HG03575 (cell line): ENCODE results near the gene KIAA1755.

Experiments used
- ATAC-seq: cut with Tn5 transposase; IDR thresholded peaks from one replicate; pipeline ENCODE4 v1.9.1; 2021; ENCODE audit not compliant: unreplicated experiment, insufficient number of reproducible peaks, low FRiP score; ENCODE audit errors: extremely low read depth

KIAA1755 gene

GRCh38 chr20:38225900-38226263 lies 34.7 kb downstream of the KIAA1755 start:
- no peak for ATAC-seq

GRCh38 chr20:38225240-38225899 lies 35.2 kb downstream of the KIAA1755 start:
- ATAC-seq, result no peak

DNA sequence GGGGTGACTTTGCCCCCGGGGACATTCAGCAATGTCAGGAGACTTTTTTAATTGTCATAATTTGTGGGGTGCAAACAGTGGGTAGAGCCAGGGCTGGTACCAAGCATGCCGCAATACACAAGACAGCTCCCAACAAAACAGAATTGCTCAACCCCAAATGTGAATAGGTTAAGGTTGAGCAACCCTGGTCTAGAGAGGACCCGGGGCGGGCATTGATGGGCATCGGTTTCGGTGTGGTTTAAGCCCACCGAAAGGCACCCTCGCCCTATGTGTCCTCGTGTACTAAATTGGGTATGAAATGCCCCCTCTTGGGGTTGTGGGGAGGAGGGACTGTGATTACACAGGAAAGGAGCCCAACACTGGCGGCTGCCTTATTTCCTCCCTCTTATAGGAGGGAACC lies 36.0 kb downstream of the KIAA1755 start:
- no peak for ATAC-seq

- ATAC-seq, result no peak
Measured at GRCh38 chr20:38223743-38224100, 36.8 kb downstream of the KIAA1755 start.

DNA sequence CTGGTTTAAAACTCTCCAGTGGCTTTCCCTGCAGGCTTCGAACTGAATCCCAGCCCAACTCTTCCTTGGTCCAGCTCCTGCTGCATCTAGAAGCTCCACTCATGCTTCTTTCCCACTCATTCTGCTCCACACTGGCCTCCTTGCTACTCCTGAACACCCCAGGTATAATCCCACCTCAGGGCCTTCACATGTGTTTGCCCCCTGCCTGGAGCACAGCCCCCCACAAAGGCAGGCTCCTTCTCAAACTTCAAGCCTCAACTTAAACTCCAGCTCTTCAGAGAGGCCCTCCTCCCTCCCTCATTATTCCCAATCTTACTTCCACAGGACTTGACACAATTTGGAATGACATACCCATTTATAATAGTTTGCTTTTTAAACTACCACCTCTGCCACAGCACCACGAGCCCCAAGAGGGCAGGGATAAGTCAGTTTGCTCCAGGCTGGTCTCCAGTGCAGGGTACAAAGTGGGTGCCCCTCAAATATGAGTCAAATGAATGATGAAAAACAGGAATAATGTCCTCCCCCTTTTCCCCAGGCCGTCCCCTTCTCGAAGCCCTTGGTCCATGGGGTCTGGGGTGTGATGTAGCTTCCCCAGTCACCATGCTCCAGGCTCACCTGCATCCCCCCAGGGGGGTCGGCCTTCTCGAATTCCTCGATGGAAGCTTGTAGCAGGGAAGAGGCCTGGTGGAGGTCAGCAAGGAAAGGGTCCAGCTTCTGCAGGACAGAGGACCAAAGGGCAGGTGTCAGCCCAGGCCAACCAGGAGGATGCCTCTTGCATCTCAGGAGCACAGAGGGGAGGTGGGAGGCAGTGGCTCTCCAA lies 37.4 kb downstream of the KIAA1755 start:
- no peak for ATAC-seq

DNA sequence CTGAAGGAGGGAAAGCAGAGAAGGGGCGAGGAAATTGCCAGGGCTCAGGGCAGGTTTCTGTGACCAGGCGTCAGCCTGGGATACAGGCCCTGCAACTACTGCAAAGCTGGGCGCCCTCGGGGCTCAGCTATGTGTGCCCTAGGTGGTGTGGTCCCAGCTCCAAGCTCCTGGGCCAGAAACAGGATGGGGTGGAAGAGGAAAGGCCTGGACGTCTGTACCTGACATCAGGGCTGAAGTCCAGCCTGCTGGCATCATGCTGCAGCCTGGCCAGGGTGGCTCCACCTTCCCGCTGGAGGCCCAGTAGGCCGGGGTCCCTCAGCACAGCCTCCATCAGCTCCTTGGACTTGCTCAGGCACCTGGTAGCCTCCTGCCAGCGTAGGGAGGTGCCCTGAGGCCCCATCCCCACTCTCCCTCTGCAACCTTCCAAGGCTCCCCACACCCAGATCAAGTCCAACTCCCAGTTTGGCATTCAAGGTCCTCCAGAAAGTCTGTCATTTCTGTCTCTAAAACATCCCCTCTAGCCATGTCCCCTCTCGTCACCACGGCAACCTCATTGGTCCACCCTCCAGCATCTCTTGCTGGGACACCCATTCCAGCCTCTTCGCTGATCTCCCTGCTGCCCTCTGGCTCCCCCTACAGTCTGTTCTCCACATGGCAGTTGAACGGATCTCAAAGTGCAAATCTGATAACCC lies 38.2 kb downstream of the KIAA1755 start:
- ATAC-seq, result no peak

DNA sequence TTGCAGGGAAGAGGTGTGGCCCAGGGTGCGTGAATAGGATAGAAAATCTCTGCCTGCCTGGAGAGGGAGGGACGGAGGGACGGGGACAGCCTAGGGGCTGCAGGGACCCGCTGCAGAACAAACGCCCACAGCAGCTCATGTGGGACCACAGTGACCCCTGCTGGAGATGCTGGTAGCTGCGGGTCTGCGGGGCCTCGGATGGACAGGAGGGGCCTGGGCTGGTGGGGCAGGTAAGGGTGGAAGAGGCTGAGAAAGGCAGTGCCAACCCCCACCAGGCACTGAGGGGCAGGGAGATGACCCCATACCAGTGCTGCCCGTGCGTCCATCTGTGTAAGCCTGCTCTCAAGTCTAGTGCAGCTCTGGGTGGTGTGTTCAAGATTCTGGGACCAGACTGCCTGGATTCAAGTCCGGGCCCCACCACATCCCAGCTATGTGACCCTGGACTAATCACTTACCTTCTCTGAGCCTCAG lies 39.4 kb downstream of the KIAA1755 start:
- no peak for ATAC-seq

GRCh38 chr20:38220587-38221118 lies 39.9 kb downstream of the KIAA1755 start:
- ATAC-seq, result no peak

GRCh38 chr20:38219006-38219950 lies 41.3 kb downstream of the KIAA1755 start:
- no peak for ATAC-seq

DNA sequence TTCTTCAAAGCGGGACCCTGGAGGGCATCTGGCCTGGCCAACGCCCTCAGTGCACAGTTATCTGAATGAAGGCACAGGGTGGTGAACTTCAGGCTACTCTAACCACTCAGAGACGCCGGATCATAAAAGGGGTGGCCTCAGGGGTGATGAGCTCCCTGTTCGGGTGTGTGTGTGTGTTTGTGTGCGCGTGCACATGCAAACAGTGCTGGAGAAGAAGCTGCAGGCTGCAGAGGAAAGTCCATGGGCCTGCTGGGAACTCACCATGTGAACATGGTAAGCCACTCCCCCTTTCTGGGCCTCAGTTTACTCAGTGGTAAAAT lies 42.0 kb downstream of the KIAA1755 start:
- ATAC-seq, result no peak

- no peak for ATAC-seq
Measured at GRCh38 chr20:38217791-38218565, 42.6 kb downstream of the KIAA1755 start.

GRCh38 chr20:38216746-38217595 lies 43.6 kb downstream of the KIAA1755 start:
- ATAC-seq, result no peak

DNA sequence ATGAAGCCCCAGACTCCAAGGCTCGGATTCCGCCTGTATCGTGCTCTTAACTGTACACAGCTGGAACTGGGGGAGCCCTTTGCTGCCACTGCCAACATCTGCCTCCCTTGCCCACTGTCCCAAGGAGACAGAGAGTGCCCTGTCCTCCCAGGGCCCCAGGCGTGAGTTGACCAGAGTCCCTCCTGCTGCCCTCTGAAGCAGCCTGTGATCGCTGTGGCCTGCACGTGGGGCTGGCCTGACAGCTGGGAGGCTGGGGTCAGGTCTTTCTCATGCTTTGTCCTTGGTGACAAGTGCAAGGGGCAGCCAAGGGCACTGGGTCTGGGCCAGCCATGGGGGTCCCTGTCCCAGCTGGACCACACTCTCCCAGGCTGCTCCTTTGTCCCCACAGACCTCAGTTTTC lies 44.3 kb downstream of the KIAA1755 start:
- no peak for ATAC-seq

- no peak for ATAC-seq
Measured at GRCh38 chr20:38215194-38216182, 45.0 kb downstream of the KIAA1755 start.

GRCh38 chr20:38214256-38215193 lies 46.0 kb downstream of the KIAA1755 start:
- no peak for ATAC-seq
